ENCODE data around the gene NELL2.

NELL2 gene

GRCh38 chr12:44728566-44728965 is 147.5 kb downstream of the NELL2 start:
- H3K23ac ChIP-seq (ENCODE audit: low read length in 2 of 2) = no peak overlapping the region
- H2BK120ac ChIP-seq (ENCODE audit: low read depth, low read length) = no peak overlapping the region
- no peak overlapping the region for H2BK5ac ChIP-seq (ENCODE audit: low read depth, low read length, poor library complexity, severe bottlenecking)
- no peak overlapping the region for H2AK5ac ChIP-seq (ENCODE audit: low read length, severe bottlenecking)
- no peaks in the 10 kb centered on the region for H3K36me3 ChIP-seq (ENCODE audit: control insufficient read depth in 1 of 2, insufficient read depth in 2 of 2, low read depth in 1 of 2, low read length in 2 of 2)
- 91% methylated on average over 1 of the region's 1 CpG for WGBS
- H3K79me1 ChIP-seq (replicated peaks; ENCODE audit: low read length, poor library complexity, severe bottlenecking) = no peaks in the 10 kb centered on the region
- DNase-seq = no peak
- no peak overlapping the region for H2BK15ac ChIP-seq (ENCODE audit: low read depth, poor library complexity, severe bottlenecking)
- no peak overlapping the region for H4K8ac ChIP-seq (ENCODE audit: low read length)
- no peak overlapping the region for H2AFZ ChIP-seq (ENCODE audit: low read depth, low read length)
- H3K4me2 ChIP-seq (ENCODE audit: low read length, poor library complexity, severe bottlenecking) = no peak overlapping the region
- H4K91ac ChIP-seq (ENCODE audit: low read length) = no peak overlapping the region
- H3K4me1 ChIP-seq (ENCODE audit: control insufficient read depth, insufficient read depth, low read depth, low read length) = no peaks in the 10 kb centered on the region
- peaks cover 43% of the 10 kb centered on the region for H3K9me3 ChIP-seq (ENCODE audit: control insufficient read depth, low read length)
- no peak overlapping the region for H3K27ac ChIP-seq (ENCODE audit: low read length, poor library complexity, severe bottlenecking)
- no peak overlapping the region for H3K14ac ChIP-seq (ENCODE audit: low read length in 2 of 2)
- no peaks in the 10 kb centered on the region for H3K27me3 ChIP-seq (ENCODE audit: control insufficient read depth in 1 of 2, insufficient read depth in 1 of 2, low read length in 2 of 2)
- H3K9ac ChIP-seq (ENCODE audit: low read length) = no peak overlapping the region
- H2BK12ac ChIP-seq (ENCODE audit: low read length in 2 of 2) = no peak overlapping the region
- no peak overlapping the region for H3K4ac ChIP-seq (ENCODE audit: low read depth in 1 of 2, low read length in 2 of 2)
- H3K18ac ChIP-seq (ENCODE audit: low read depth in 1 of 2, low read length in 2 of 2) = no peak overlapping the region
- H3K4me3 ChIP-seq (ENCODE audit: insufficient read depth in 1 of 2, low read depth in 1 of 2, low read length in 2 of 2) = no peak overlapping the region

GRCh38 chr12:44720265-44720664 is 155.8 kb downstream of the NELL2 start:
- no peak for DNase-seq
- no peaks in the 10 kb centered on the region for H3K4me1 ChIP-seq (ENCODE audit: control insufficient read depth, insufficient read depth, low read depth, low read length)
- H2BK15ac ChIP-seq (ENCODE audit: low read depth, poor library complexity, severe bottlenecking) = no peak overlapping the region
- H3K4me2 ChIP-seq (ENCODE audit: low read length, poor library complexity, severe bottlenecking) = no peak overlapping the region
- peaks cover 5% of the 10 kb centered on the region for H3K9me3 ChIP-seq (ENCODE audit: control insufficient read depth, low read length)
- no peak overlapping the region for H3K14ac ChIP-seq (ENCODE audit: low read length in 2 of 2)
- no peak overlapping the region for H2BK120ac ChIP-seq (ENCODE audit: low read depth, low read length)
- no peaks in the 10 kb centered on the region for H3K36me3 ChIP-seq (ENCODE audit: control insufficient read depth in 1 of 2, insufficient read depth in 2 of 2, low read depth in 1 of 2, low read length in 2 of 2)
- no peak overlapping the region for H2AK5ac ChIP-seq (ENCODE audit: low read length, severe bottlenecking)
- no peak overlapping the region for H3K4ac ChIP-seq (ENCODE audit: low read depth in 1 of 2, low read length in 2 of 2)
- H3K18ac ChIP-seq (ENCODE audit: low read depth in 1 of 2, low read length in 2 of 2) = no peak overlapping the region
- no peak overlapping the region for H3K9ac ChIP-seq (ENCODE audit: low read length)
- no peak overlapping the region for H3K4me3 ChIP-seq (ENCODE audit: insufficient read depth in 1 of 2, low read depth in 1 of 2, low read length in 2 of 2)
- H4K91ac ChIP-seq (ENCODE audit: low read length) = no peak overlapping the region
- H3K79me1 ChIP-seq (replicated peaks; ENCODE audit: low read length, poor library complexity, severe bottlenecking) = no peaks in the 10 kb centered on the region
- H3K23ac ChIP-seq (ENCODE audit: low read length in 2 of 2) = no peak overlapping the region
- H2BK5ac ChIP-seq (ENCODE audit: low read depth, low read length, poor library complexity, severe bottlenecking) = no peak overlapping the region
- H2AFZ ChIP-seq (ENCODE audit: low read depth, low read length) = no peak overlapping the region
- H3K27ac ChIP-seq (ENCODE audit: low read length, poor library complexity, severe bottlenecking) = no peak overlapping the region
- no peak overlapping the region for H2BK12ac ChIP-seq (ENCODE audit: low read length in 2 of 2)
- no CpG with 5 or more reads among the region's 2 CpGs for WGBS
- no peak overlapping the region for H4K8ac ChIP-seq (ENCODE audit: low read length)
- H3K27me3 ChIP-seq (ENCODE audit: control insufficient read depth in 1 of 2, insufficient read depth in 1 of 2, low read length in 2 of 2) = no peaks in the 10 kb centered on the region

GRCh38 chr12:44717612-44718011 is 158.5 kb downstream of the NELL2 start:
- H3K4me1 ChIP-seq (ENCODE audit: control insufficient read depth, insufficient read depth, low read depth, low read length) = no peaks in the 10 kb centered on the region
- 86% methylated on average over 2 of the region's 2 CpGs for WGBS

GRCh38 chr12:44716711-44717110 is 159.4 kb downstream of the NELL2 start:
- H2BK12ac ChIP-seq (ENCODE audit: low read length in 2 of 2) = no peak overlapping the region
- no peaks in the 10 kb centered on the region for H3K27me3 ChIP-seq (ENCODE audit: control insufficient read depth in 1 of 2, insufficient read depth in 1 of 2, low read length in 2 of 2)
- H3K23ac ChIP-seq (ENCODE audit: low read length in 2 of 2) = no peak overlapping the region
- H3K4me2 ChIP-seq (ENCODE audit: low read length, poor library complexity, severe bottlenecking) = no peak overlapping the region
- H3K4ac ChIP-seq (ENCODE audit: low read depth in 1 of 2, low read length in 2 of 2) = no peak overlapping the region
- no peak overlapping the region for H2AK5ac ChIP-seq (ENCODE audit: low read length, severe bottlenecking)
- no peak overlapping the region for H3K27ac ChIP-seq (ENCODE audit: low read length, poor library complexity, severe bottlenecking)
- H2BK5ac ChIP-seq (ENCODE audit: low read depth, low read length, poor library complexity, severe bottlenecking) = no peak overlapping the region
- no peak overlapping the region for H3K4me3 ChIP-seq (ENCODE audit: insufficient read depth in 1 of 2, low read depth in 1 of 2, low read length in 2 of 2)
- no peak overlapping the region for H2BK120ac ChIP-seq (ENCODE audit: low read depth, low read length)
- H2BK15ac ChIP-seq (ENCODE audit: low read depth, poor library complexity, severe bottlenecking) = no peak overlapping the region
- H3K79me1 ChIP-seq (replicated peaks; ENCODE audit: low read length, poor library complexity, severe bottlenecking) = no peaks in the 10 kb centered on the region
- H3K18ac ChIP-seq (ENCODE audit: low read depth in 1 of 2, low read length in 2 of 2) = no peak overlapping the region
- no peak overlapping the region for H2AFZ ChIP-seq (ENCODE audit: low read depth, low read length)
- WGBS = 100% methylated on average over 2 of the region's 2 CpGs
- H3K36me3 ChIP-seq (ENCODE audit: control insufficient read depth in 1 of 2, insufficient read depth in 2 of 2, low read depth in 1 of 2, low read length in 2 of 2) = no peaks in the 10 kb centered on the region
- no peak for DNase-seq
- H3K4me1 ChIP-seq (ENCODE audit: control insufficient read depth, insufficient read depth, low read depth, low read length) = no peaks in the 10 kb centered on the region
- no peak overlapping the region for H3K14ac ChIP-seq (ENCODE audit: low read length in 2 of 2)
- no peak overlapping the region for H4K91ac ChIP-seq (ENCODE audit: low read length)
- no peak overlapping the region for H3K9ac ChIP-seq (ENCODE audit: low read length)
- no peaks in the 10 kb centered on the region for H3K9me3 ChIP-seq (ENCODE audit: control insufficient read depth, low read length)
- no peak overlapping the region for H4K8ac ChIP-seq (ENCODE audit: low read length)

More at GRCh38 chr12:44717612-44718011, 158.5 kb downstream of the NELL2 start:
- H3K4ac ChIP-seq (ENCODE audit: low read depth in 1 of 2, low read length in 2 of 2) = no peak overlapping the region
- no peak for DNase-seq
- H3K27me3 ChIP-seq (ENCODE audit: control insufficient read depth in 1 of 2, insufficient read depth in 1 of 2, low read length in 2 of 2) = no peaks in the 10 kb centered on the region
- no peak overlapping the region for H2BK5ac ChIP-seq (ENCODE audit: low read depth, low read length, poor library complexity, severe bottlenecking)
- H3K79me1 ChIP-seq (replicated peaks; ENCODE audit: low read length, poor library complexity, severe bottlenecking) = no peaks in the 10 kb centered on the region
- no peak overlapping the region for H2BK120ac ChIP-seq (ENCODE audit: low read depth, low read length)
- H2BK15ac ChIP-seq (ENCODE audit: low read depth, poor library complexity, severe bottlenecking) = no peak overlapping the region
- no peak overlapping the region for H3K23ac ChIP-seq (ENCODE audit: low read length in 2 of 2)
- H3K4me2 ChIP-seq (ENCODE audit: low read length, poor library complexity, severe bottlenecking) = no peak overlapping the region
- H3K36me3 ChIP-seq (ENCODE audit: control insufficient read depth in 1 of 2, insufficient read depth in 2 of 2, low read depth in 1 of 2, low read length in 2 of 2) = no peaks in the 10 kb centered on the region
- no peak overlapping the region for H3K27ac ChIP-seq (ENCODE audit: low read length, poor library complexity, severe bottlenecking)
- no peak overlapping the region for H2AK5ac ChIP-seq (ENCODE audit: low read length, severe bottlenecking)
- no peak overlapping the region for H3K18ac ChIP-seq (ENCODE audit: low read depth in 1 of 2, low read length in 2 of 2)
- no peak overlapping the region for H3K9ac ChIP-seq (ENCODE audit: low read length)
- no peak overlapping the region for H2BK12ac ChIP-seq (ENCODE audit: low read length in 2 of 2)
- no peak overlapping the region for H3K14ac ChIP-seq (ENCODE audit: low read length in 2 of 2)
- no peak overlapping the region for H3K4me3 ChIP-seq (ENCODE audit: insufficient read depth in 1 of 2, low read depth in 1 of 2, low read length in 2 of 2)
- no peak overlapping the region for H2AFZ ChIP-seq (ENCODE audit: low read depth, low read length)
- H4K8ac ChIP-seq (ENCODE audit: low read length) = no peak overlapping the region
- no peak overlapping the region for H4K91ac ChIP-seq (ENCODE audit: low read length)
- no peaks in the 10 kb centered on the region for H3K9me3 ChIP-seq (ENCODE audit: control insufficient read depth, low read length)

Data from mesenchymal stem cell (in vitro differentiated cells and primary cell).